Measurements from ENCODE around the gene TFPT. TPM values are rescaled to one million over a fixed set of nuclear protein-coding genes. Genes with fewer than 3 reads are reported as not detected.
"Not testable (repeated sequence)": the region's sequence is repeated elsewhere in the genome, so short reads cannot be mapped to it uniquely, and the experiment has no call there.

The TFPT gene
- total and polyA plus RNA-seq, 2 donors = 34.3 to 34.9 TPM

GRCh38 chr19:54099903-54100255, 15.6 kb downstream of the TFPT start:
- Histone ChIP-seq H3K27me3 (ENCODE audit: control insufficient read depth in 2 of 2, insufficient read depth in 1 of 2, low read length in 1 of 2) (peaks cover 18 to 36% of the 10 kb centered on the region in 2 donors), H3K4me1 (ENCODE audit: control insufficient read depth in 2 of 2, insufficient read depth in 2 of 2, low read length in 2 of 2) (peaks cover 9 to 14% of the 10 kb centered on the region in 2 donors)
- not testable (repeated sequence) for H3K9me3 ChIP-seq (ENCODE audit: control insufficient read depth in 2 of 2, insufficient read depth in 1 of 2, low read length in 1 of 2); H3K4me3 ChIP-seq (ENCODE audit: low read length in 2 of 2); H3K36me3 ChIP-seq (ENCODE audit: control insufficient read depth in 2 of 2, insufficient read depth in 2 of 2, low read length in 1 of 2); DNase-seq (ENCODE audit: low read depth in 6 of 9, low spot score in 9 of 9); H3K27ac ChIP-seq (ENCODE audit: low read depth in 1 of 2, low read length in 1 of 2)
- WGBS = 82% methylated on average over 9 of the region's 9 CpGs

GRCh38 chr19:54099190-54099902, 16.1 kb downstream of the TFPT start:
- H3K36me3 ChIP-seq (ENCODE audit: control insufficient read depth in 2 of 2, insufficient read depth in 2 of 2, low read length in 1 of 2) = no peaks in the 10 kb centered on the region
- no peak for DNase-seq (ENCODE audit: low read depth in 6 of 9, low spot score in 9 of 9)
- peaks cover 9 to 14% of the 10 kb centered on the region in 2 donors for H3K4me1 ChIP-seq (ENCODE audit: control insufficient read depth in 2 of 2, insufficient read depth in 2 of 2, low read length in 2 of 2)
- peaks cover 20 to 41% of the 10 kb centered on the region in 2 donors for H3K27me3 ChIP-seq (ENCODE audit: control insufficient read depth in 2 of 2, insufficient read depth in 1 of 2, low read length in 1 of 2)
- H3K9me3 ChIP-seq (ENCODE audit: control insufficient read depth in 2 of 2, insufficient read depth in 1 of 2, low read length in 1 of 2) = no peaks in the 10 kb centered on the region
- H3K4me3 ChIP-seq (ENCODE audit: low read length in 2 of 2) = no peak overlapping the region
- 95% methylated on average over 12 of the region's 12 CpGs for WGBS
- H3K27ac ChIP-seq (ENCODE audit: low read depth in 1 of 2, low read length in 1 of 2) = no peak overlapping the region

- no peak for DNase-seq (ENCODE audit: low read depth in 6 of 9, low spot score in 9 of 9)
- Histone ChIP-seq H3K4me3 (ENCODE audit: low read length in 2 of 2) (no peak overlapping the region), H3K36me3 (ENCODE audit: control insufficient read depth in 2 of 2, insufficient read depth in 2 of 2, low read length in 1 of 2) (no peaks in the 10 kb centered on the region), H3K9me3 (ENCODE audit: control insufficient read depth in 2 of 2, insufficient read depth in 1 of 2, low read length in 1 of 2) (no peaks in the 10 kb centered on the region), H3K27me3 (ENCODE audit: control insufficient read depth in 2 of 2, insufficient read depth in 1 of 2, low read length in 1 of 2) (peaks cover 20 to 43% of the 10 kb centered on the region in 2 donors), H3K27ac (ENCODE audit: low read depth in 1 of 2, low read length in 1 of 2) (no peak overlapping the region), H3K4me1 (ENCODE audit: control insufficient read depth in 2 of 2, insufficient read depth in 2 of 2, low read length in 2 of 2) (peaks cover 3 to 4% of the 10 kb centered on the region in 2 donors)
- WGBS = 19% methylated on average over 14 of the region's 14 CpGs
Observed at GRCh38 chr19:54096617-54097106, 18.8 kb downstream of the TFPT start.

- not testable (repeated sequence) for H3K4me1 ChIP-seq (ENCODE audit: control insufficient read depth in 2 of 2, insufficient read depth in 2 of 2, low read length in 2 of 2); H3K36me3 ChIP-seq (ENCODE audit: control insufficient read depth in 2 of 2, insufficient read depth in 2 of 2, low read length in 1 of 2); H3K27ac ChIP-seq (ENCODE audit: low read depth in 1 of 2, low read length in 1 of 2); DNase-seq (ENCODE audit: low read depth in 6 of 9, low spot score in 9 of 9); H3K9me3 ChIP-seq (ENCODE audit: control insufficient read depth in 2 of 2, insufficient read depth in 1 of 2, low read length in 1 of 2)
- Histone ChIP-seq H3K4me3 (ENCODE audit: low read length in 2 of 2) (peak overlapping the region in 1 of 2 donors; percentile 22), H3K27me3 (ENCODE audit: control insufficient read depth in 2 of 2, insufficient read depth in 1 of 2, low read length in 1 of 2) (peaks cover 20 to 43% of the 10 kb centered on the region in 2 donors)
- 3% methylated on average over 46 of the region's 46 CpGs for WGBS
Observed at GRCh38 chr19:54095859-54096616, 19.4 kb downstream of the TFPT start.

GRCh38 chr19:54095136-54095858, 20.2 kb downstream of the TFPT start:
- WGBS = 76% methylated on average over 22 of the region's 22 CpGs
- no peaks in the 10 kb centered on the region for H3K36me3 ChIP-seq (ENCODE audit: control insufficient read depth in 2 of 2, insufficient read depth in 2 of 2, low read length in 1 of 2)
- H3K4me1 ChIP-seq (ENCODE audit: control insufficient read depth in 2 of 2, insufficient read depth in 2 of 2, low read length in 2 of 2) = peaks cover 3 to 4% of the 10 kb centered on the region in 2 donors
- no peaks in the 10 kb centered on the region for H3K9me3 ChIP-seq (ENCODE audit: control insufficient read depth in 2 of 2, insufficient read depth in 1 of 2, low read length in 1 of 2)
- no peak overlapping the region for H3K27ac ChIP-seq (ENCODE audit: low read depth in 1 of 2, low read length in 1 of 2)
- no peak for DNase-seq (ENCODE audit: low read depth in 6 of 9, low spot score in 9 of 9)
- peaks cover 20 to 40% of the 10 kb centered on the region in 2 donors for H3K27me3 ChIP-seq (ENCODE audit: control insufficient read depth in 2 of 2, insufficient read depth in 1 of 2, low read length in 1 of 2)
- peak overlapping the region in 1 of 2 donors; percentile 22 for H3K4me3 ChIP-seq (ENCODE audit: low read length in 2 of 2)

- H3K9me3 ChIP-seq (ENCODE audit: control insufficient read depth in 2 of 2, insufficient read depth in 1 of 2, low read length in 1 of 2) = no peaks in the 10 kb centered on the region
- H3K4me1 ChIP-seq (ENCODE audit: control insufficient read depth in 2 of 2, insufficient read depth in 2 of 2, low read length in 2 of 2) = peaks cover 3 to 4% of the 10 kb centered on the region in 2 donors
- no peak overlapping the region for H3K27ac ChIP-seq (ENCODE audit: low read depth in 1 of 2, low read length in 1 of 2)
- no peak for DNase-seq (ENCODE audit: low read depth in 6 of 9, low spot score in 9 of 9)
- peaks cover 20 to 41% of the 10 kb centered on the region in 2 donors for H3K27me3 ChIP-seq (ENCODE audit: control insufficient read depth in 2 of 2, insufficient read depth in 1 of 2, low read length in 1 of 2)
- 43% methylated on average over 17 of the region's 17 CpGs for WGBS
- no peaks in the 10 kb centered on the region for H3K36me3 ChIP-seq (ENCODE audit: control insufficient read depth in 2 of 2, insufficient read depth in 2 of 2, low read length in 1 of 2)
- no peak overlapping the region for H3K4me3 ChIP-seq (ENCODE audit: low read length in 2 of 2)
Observed at GRCh38 chr19:54094426-54095000, 20.9 kb downstream of the TFPT start.

- Histone ChIP-seq H3K4me3 (ENCODE audit: low read length in 2 of 2) (no peak overlapping the region), H3K9me3 (ENCODE audit: control insufficient read depth in 2 of 2, insufficient read depth in 1 of 2, low read length in 1 of 2) (peaks cover 3 to 8% of the 10 kb centered on the region in 2 donors), H3K36me3 (ENCODE audit: control insufficient read depth in 2 of 2, insufficient read depth in 2 of 2, low read length in 1 of 2) (no peaks in the 10 kb centered on the region), H3K4me1 (ENCODE audit: control insufficient read depth in 2 of 2, insufficient read depth in 2 of 2, low read length in 2 of 2) (no peaks in the 10 kb centered on the region), H3K27ac (ENCODE audit: low read depth in 1 of 2, low read length in 1 of 2) (no peak overlapping the region), H3K27me3 (ENCODE audit: control insufficient read depth in 2 of 2, insufficient read depth in 1 of 2, low read length in 1 of 2) (peaks cover 0 to under 1% of the 10 kb centered on the region in 2 donors)
- 79% methylated on average over 3 of the region's 3 CpGs for WGBS
- no peak for DNase-seq (ENCODE audit: low read depth in 6 of 9, low spot score in 9 of 9)
Observed at GRCh38 chr19:54084410-54084809, 31.0 kb downstream of the TFPT start.

- 83% methylated on average over 7 of the region's 7 CpGs for WGBS
- no peaks in the 10 kb centered on the region for H3K4me1 ChIP-seq (ENCODE audit: control insufficient read depth in 2 of 2, insufficient read depth in 2 of 2, low read length in 2 of 2)
- DNase-seq (ENCODE audit: low read depth in 6 of 9, low spot score in 9 of 9) = no peak
- H3K27me3 ChIP-seq (ENCODE audit: control insufficient read depth in 2 of 2, insufficient read depth in 1 of 2, low read length in 1 of 2) = no peaks in the 10 kb centered on the region
- no peaks in the 10 kb centered on the region for H3K36me3 ChIP-seq (ENCODE audit: control insufficient read depth in 2 of 2, insufficient read depth in 2 of 2, low read length in 1 of 2)
- no peak within 1 kb of the TSS for H3K4me3 ChIP-seq (ENCODE audit: low read length in 2 of 2)
- H3K27ac ChIP-seq (ENCODE audit: low read depth in 1 of 2, low read length in 1 of 2) = no peak within 1 kb of the TSS
- peaks cover 3 to 8% of the 10 kb centered on the region in 2 donors for H3K9me3 ChIP-seq (ENCODE audit: control insufficient read depth in 2 of 2, insufficient read depth in 1 of 2, low read length in 1 of 2)
Observed at GRCh38 chr19:54081032-54081431, 34.4 kb downstream of the TFPT start, which contains the start of gene TARM1. Gene TARM1 (minus strand): TSS chr19:54081365. CDS start chr19:54081340, 25 bp downstream.

Data from thymus (tissue), 11 donors.